Smooth muscle cell (in vitro differentiated cells): ENCODE data around the gene LY6G6F. TPM values are rescaled to one million over a fixed set of nuclear protein-coding genes. Genes with fewer than 3 reads are reported as not detected.

ENCODE experiments used
- DNase-seq: peaks from one replicate; lab custom pipeline; 2025; ENCODE audit not compliant: unreplicated experiment; lab: John Stamatoyannopoulos, UW
- H2AFZ ChIP-seq: fragments of 200-600 bp; sonication (generic); 2 replicates; pipeline ENCODE4 v1.6.0; 2016; ENCODE audit warnings: antibody characterized with exemption, low read depth, mild to moderate bottlenecking
- H3F3A ChIP-seq: fragments of 200-600 bp; sonication (generic); 2 replicates; pipeline ENCODE4 v1.6.0; 2017; ENCODE audit warnings: antibody characterized with exemption, low read depth
- H3K27ac ChIP-seq: fragments of 200-600 bp; sonication (generic); 2 replicates; pipeline ENCODE4 v1.5.1; 2016; ENCODE audit warnings: low read depth, mild to moderate bottlenecking
- H3K27me3 ChIP-seq: fragments of 200-600 bp; sonication (generic); 2 replicates; pipeline ENCODE4 v1.6.1; 2016; ENCODE audit warnings: low read depth, mild to moderate bottlenecking
- H3K36me3 ChIP-seq: fragments of 200-600 bp; sonication (generic); 2 replicates; pipeline ENCODE4 v1.5.1; 2016; ENCODE audit warnings: low read depth
- H3K4me1 ChIP-seq: fragments of 200-600 bp; sonication (generic); 2 replicates; pipeline ENCODE4 v1.5.1; 2016; ENCODE audit warnings: low read depth
- H3K4me2 ChIP-seq: fragments of 200-600 bp; sonication (generic); 2 replicates; pipeline ENCODE4 v1.6.0; 2016; ENCODE audit warnings: mild to moderate bottlenecking
- H3K4me3 ChIP-seq: fragments of 200-600 bp; sonication (generic); 2 replicates; pipeline ENCODE4 v1.5.1; 2016; ENCODE audit warnings: mild to moderate bottlenecking
- H3K79me2 ChIP-seq: fragments of 200-600 bp; sonication (generic); 2 replicates; pipeline ENCODE4 v1.6.0; 2016; ENCODE audit warnings: low read depth, mild to moderate bottlenecking
- H3K9ac ChIP-seq: fragments of 200-600 bp; sonication (generic); 2 replicates; pipeline ENCODE4 v1.6.0; 2016; ENCODE audit warnings: low read depth
- H3K9me3 ChIP-seq: fragments of 200-600 bp; sonication (generic); replicated peaks from 2 replicates; pipeline ENCODE4 v1.5.1; 2016; ENCODE audit warnings: low read depth
- H4K20me1 ChIP-seq: fragments of 200-600 bp; sonication (generic); 2 replicates; pipeline ENCODE4 v1.6.0; 2016; ENCODE audit warnings: low read depth
- CTCF ChIP-seq: fragments of 200-600 bp; sonication (generic); IDR thresholded peaks from 2 replicates; pipeline ENCODE4 v1.5.1; 2017; ENCODE audit warnings: borderline replicate concordance, mild to moderate bottlenecking, antibody characterized with exemption; ENCODE audit not compliant: insufficient read depth, poor library complexity, severe bottlenecking
- WGBS: methylation state at CpG from one replicate; pipeline ENCODE4 v1.1.7; 2016; ENCODE audit warnings: low lambda C conversion rate; 5-methylcytosine and 5-hydroxymethylcytosine counted together
- polyA plus RNA-seq: library from polyadenylated mRNA; unstranded; fragments of >200 nt; fragmentation: Nextera tagmentation; extraction: Ambion mirVana; gene quantifications from 2 replicates; pipeline ENCODE4 v1.2.1, GENCODE V29; 2016
- total RNA-seq: library from RNA; depleted of rRNA; stranded (reverse); fragments of >200 nt; gene quantifications from 2 replicates; pipeline ENCODE4 v1.2.3, GENCODE V29; 2014

Gene LY6G6F
- total and polyA plus RNA-seq, 2 experiments from 2014 or later = not detected

GRCh38 chr6:31697555-31697954 is 9.1 kb upstream of the LY6G6F start:
- peaks cover 24% of the 10 kb centered on the region for H3K79me2 ChIP-seq
- DNase-seq = no peak
- WGBS = 91% methylated on average over 3 of the region's 3 CpGs

GRCh38 chr6:31700740-31701401 is 5.8 kb upstream of the LY6G6F start:
- no peaks in the 10 kb centered on the region for H3K36me3 ChIP-seq
- WGBS = over 99% methylated on average over 5 of the region's 5 CpGs
- peak overlapping the region; percentile 2 for H3K4me3 ChIP-seq
- no peak overlapping the region for H3K9ac ChIP-seq
- no peaks in the 10 kb centered on the region for H3K9me3 ChIP-seq
- DNase-seq = no peak
- no peak for TF ChIP-seq CTCF
- no peaks in the 10 kb centered on the region for H3F3A ChIP-seq
- H2AFZ ChIP-seq = no peak overlapping the region
- H4K20me1 ChIP-seq = peaks cover 5% of the 10 kb centered on the region
- peaks cover 10% of the 10 kb centered on the region for H3K4me1 ChIP-seq
- no peak overlapping the region for H3K4me2 ChIP-seq
- H3K27me3 ChIP-seq = no peaks in the 10 kb centered on the region
- peaks cover 27% of the 10 kb centered on the region for H3K79me2 ChIP-seq
- no peak overlapping the region for H3K27ac ChIP-seq

More at GRCh38 chr6:31697555-31697954, 9.1 kb upstream of the LY6G6F start:
- Histone ChIP-seq H3K36me3 (no peaks in the 10 kb centered on the region), H3K27ac (no peak overlapping the region), H4K20me1 (peaks cover 5% of the 10 kb centered on the region), H3K4me3 (no peak overlapping the region), H3K4me1 (peaks cover 10% of the 10 kb centered on the region), H3K9me3 (no peaks in the 10 kb centered on the region), H3F3A (no peaks in the 10 kb centered on the region), H3K27me3 (no peaks in the 10 kb centered on the region), H3K9ac (no peak overlapping the region), H3K4me2 (no peak overlapping the region), H2AFZ (no peak overlapping the region)
- TF ChIP-seq CTCF = no peak

GRCh38 chr6:31701666-31702404 is 4.8 kb upstream of the LY6G6F start:
- Histone ChIP-seq H3K4me2 (peak overlapping the region; percentile 86), H3F3A (no peaks in the 10 kb centered on the region), H3K9me3 (no peaks in the 10 kb centered on the region), H3K9ac (peak overlapping the region; percentile 90), H3K36me3 (no peaks in the 10 kb centered on the region), H4K20me1 (peaks cover 5% of the 10 kb centered on the region), H3K27ac (peak overlapping the region; percentile 81), H3K4me3 (peak overlapping the region; percentile 71), H2AFZ (peak overlapping the region; percentile 82), H3K79me2 (peaks cover 27% of the 10 kb centered on the region), H3K4me1 (peaks cover 10% of the 10 kb centered on the region), H3K27me3 (no peaks in the 10 kb centered on the region)
- 58% methylated on average over 7 of the region's 7 CpGs for WGBS
- no peak for DNase-seq
- no peak for TF ChIP-seq CTCF
